ENCODE measurements around the gene TUFT1. TPM values are rescaled to one million over a fixed set of nuclear protein-coding genes. Genes with fewer than 3 reads are reported as not detected.

The TUFT1 gene
- total RNA-seq, 1 experiment from 2014 or later = 12.3 TPM

- TF ChIP-seq ZNF274 (IDR thresholded peaks at IDR 0.05; ENCODE audit: low read depth, low read length) (no peak), RAD21 (IDR thresholded peaks at IDR 0.05; ENCODE audit: low read depth) (no peak)
These were observed 28.5 kb downstream of the TUFT1 start (continued) for GRCh38 chr1:151568626-151569088.

GRCh38 chr1:151570819-151571218 lies 30.7 kb downstream of the TUFT1 start:
- Histone ChIP-seq H3K4me3 (replicated peaks in 1 of 2; ENCODE audit: low read depth in 1 of 2, low read length in 2 of 2) (no peak overlapping the region), H3K9me2 (ENCODE audit: insufficient read depth) (no peaks in the 10 kb centered on the region), H3K4me2 (ENCODE audit: low read length) (no peak overlapping the region), H2AFZ (ENCODE audit: low read depth, low read length, poor library complexity, severe bottlenecking) (no peak overlapping the region), H3K9ac (ENCODE audit: low read length) (no peak overlapping the region), H3K27ac (ENCODE audit: low read depth, low read length) (no peak overlapping the region), H3K79me2 (ENCODE audit: insufficient read depth, low read length) (no peaks in the 10 kb centered on the region), H3K36me3 (ENCODE audit: control insufficient read depth in 1 of 2, insufficient read depth in 2 of 2, low read length in 2 of 2) (peaks cover 5 to 6% of the 10 kb centered on the region in 2 experiments; a peak in 1 of 4 replicates), H3K4me1 (ENCODE audit: control insufficient read depth in 1 of 2, insufficient read depth in 2 of 2, low read length in 2 of 2) (peaks cover 4 to 29% of the 10 kb centered on the region in 2 experiments), H3K27me3 (ENCODE audit: insufficient read depth, low read length) (no peaks in the 10 kb centered on the region), H4K20me1 (ENCODE audit: insufficient read depth) (no peaks in the 10 kb centered on the region), H3K9me3 (ENCODE audit: control insufficient read depth in 1 of 2, insufficient read depth in 1 of 2, low read depth in 1 of 2, low read length in 2 of 2) (no peaks in the 10 kb centered on the region)
- no TSS peak for BruUV-seq (replicated peaks)
- ATAC-seq (no peak), DNase-seq (ENCODE audit: low read depth, low spot score) (no peak)
- ChIA-PET POLR2A (interaction anchor here (1.0 to 1.5 kb wide), 2 partner anchors 14 to 31 kb away, joined by 3 read pairs; partner anchors contain the start of gene TUFT1), CTCF (no interaction called here), RAD21 (ENCODE audit: low non-redundant PET in 1 of 2, low total read pairs in 2 of 2, uncharacterized antibody in 2 of 2, unreplicated experiment in 2 of 2) (no interaction called here)
- intact Hi-C loops (cut with micrococcal nuclease) = no loop called here
- TF ChIP-seq SP1 (IDR thresholded peaks at IDR 0.05; ENCODE audit: low read depth) (no peak), REST (IDR thresholded peaks at IDR 0.05; ENCODE audit: low read depth) (no peak), ZBTB33 (IDR thresholded peaks at IDR 0.05; ENCODE audit: extremely low read depth, insufficient replicate concordance, low read length) (no peak), EGR1 (IDR thresholded peaks at IDR 0.05; ENCODE audit: low read depth) (no peak), CEBPB (IDR thresholded peaks at IDR 0.05; ENCODE audit: low read depth) (no peak), ZNF274 (IDR thresholded peaks at IDR 0.05; ENCODE audit: low read depth, low read length) (no peak), EZH2 (IDR thresholded peaks at IDR 0.05) (no peak), CTCF (IDR thresholded peaks at IDR 0.05 in 2 of 3, conservative IDR thresholded peaks at IDR 0.05 in 1 of 3; ENCODE audit: borderline replicate concordance in 1 of 3, insufficient read depth in 1 of 3, low read depth in 2 of 3, low read length in 2 of 3) (no peak), JUND (IDR thresholded peaks at IDR 0.05) (no peak), TCF7L2 (IDR thresholded peaks at IDR 0.05; ENCODE audit: borderline replicate concordance, extremely low read depth, insufficient read depth, insufficient read length) (no peak), CBX3 (IDR thresholded peaks at IDR 0.05; ENCODE audit: low read depth) (no peak), POLR2A (IDR thresholded peaks at IDR 0.05; ENCODE audit: borderline replicate concordance, extremely low read depth, insufficient read depth, insufficient read length) (no peak), SIN3A (IDR thresholded peaks at IDR 0.05; ENCODE audit: low read depth) (no peak), SRF (IDR thresholded peaks at IDR 0.05; ENCODE audit: low read depth) (no peak)
